GM13976 (cell line): ENCODE results near the gene CAPNS2.
"Not testable (repeated sequence)": the region's sequence is repeated elsewhere in the genome, so short reads cannot be mapped to it uniquely, and the experiment has no call there.

Experiments
- DNase-seq: peaks from one replicate; pipeline ENCODE4 v3.0.0; 2012; ENCODE audit warnings: low spot score
- CTCF ChIP-seq: IDR thresholded peaks from 2 replicates; pipeline ENCODE4 v1.5.1; 2012; ENCODE audit warnings: borderline replicate concordance, mild to moderate bottlenecking; ENCODE audit not compliant: insufficient read depth; ENCODE audit errors: extremely low read depth, missing control alignments, control extremely low read depth
- in situ Hi-C: fragments of 300-500 bp; cut with MboI; formaldehyde crosslinking; loops from one replicate; pipeline ENCODE4 v1.12.0; 2022; ENCODE audit warnings: low sequenced_read_pairs, mixed read lengths, inconsistent platforms; ENCODE audit not compliant: unreplicated experiment

CAPNS2 gene

GRCh38 chr16:55615071-55615470 lies 48.6 kb downstream of the CAPNS2 start:
- no peak for DNase-seq
- TF ChIP-seq CTCF, result no peak
- in situ Hi-C loops, result no loop called here

GRCh38 chr16:55615670-55616069 lies 49.2 kb downstream of the CAPNS2 start:
- DNase-seq, in situ Hi-C loops: not testable (repeated sequence)
